ENCODE results near the gene THSD7B. TPM values are rescaled to one million over a fixed set of nuclear protein-coding genes. Genes with fewer than 3 reads are reported as not detected.

The THSD7B gene
- total RNA-seq, 1 donor, result under 0.01 TPM

- Histone ChIP-seq H3K4me2 (ENCODE audit: insufficient read depth, low read length) (no peak overlapping the region), H3K27ac (ENCODE audit: low read depth, low read length) (no peak overlapping the region), H3K9me3 (ENCODE audit: low read depth, low read length) (no peaks in the 10 kb centered on the region), H3K36me3 (ENCODE audit: insufficient read depth, low read length) (no peaks in the 10 kb centered on the region), H3K4me3 (ENCODE audit: insufficient read depth, low read length) (no peak overlapping the region), H3K79me2 (ENCODE audit: insufficient read depth, low read length) (no peaks in the 10 kb centered on the region), H2AFZ (ENCODE audit: low read length) (no peak overlapping the region), H4K20me1 (ENCODE audit: insufficient read depth, low read length) (no peaks in the 10 kb centered on the region), H3K27me3 (ENCODE audit: insufficient read depth, low read length) (no peaks in the 10 kb centered on the region), H3K4me1 (ENCODE audit: insufficient read depth, low read length) (no peaks in the 10 kb centered on the region)
- DNase-seq (ENCODE audit: insufficient read length, low spot score, missing footprints), result no peak
- no peak for TF ChIP-seq CTCF (IDR thresholded peaks at IDR 0.05; ENCODE audit: extremely low read depth, low read depth, low read length)
Observed at GRCh38 chr2:136736236-136736635, 29.1 kb upstream of the THSD7B start.

- Histone ChIP-seq H3K4me2 (ENCODE audit: insufficient read depth, low read length) (no peak overlapping the region), H4K20me1 (ENCODE audit: insufficient read depth, low read length) (no peaks in the 10 kb centered on the region), H3K36me3 (ENCODE audit: insufficient read depth, low read length) (no peaks in the 10 kb centered on the region), H3K9me3 (ENCODE audit: low read depth, low read length) (no peaks in the 10 kb centered on the region), H3K79me2 (ENCODE audit: insufficient read depth, low read length) (no peaks in the 10 kb centered on the region), H3K4me1 (ENCODE audit: insufficient read depth, low read length) (no peaks in the 10 kb centered on the region), H2AFZ (ENCODE audit: low read length) (no peak overlapping the region), H3K4me3 (ENCODE audit: insufficient read depth, low read length) (no peak overlapping the region), H3K27ac (ENCODE audit: low read depth, low read length) (no peak overlapping the region), H3K27me3 (ENCODE audit: insufficient read depth, low read length) (no peaks in the 10 kb centered on the region)
- no peak for DNase-seq (ENCODE audit: insufficient read length, low spot score, missing footprints)
- TF ChIP-seq CTCF (IDR thresholded peaks at IDR 0.05; ENCODE audit: extremely low read depth, low read depth, low read length), result no peak
Observed at GRCh38 chr2:136738044-136738443, 27.3 kb upstream of the THSD7B start.

GRCh38 chr2:136741471-136741870 is 23.9 kb upstream of the THSD7B start:
- TF ChIP-seq CTCF (IDR thresholded peaks at IDR 0.05; ENCODE audit: extremely low read depth, low read depth, low read length), result no peak
- H3K79me2 ChIP-seq (ENCODE audit: insufficient read depth, low read length), result no peaks in the 10 kb centered on the region
- H3K36me3 ChIP-seq (ENCODE audit: insufficient read depth, low read length), result no peaks in the 10 kb centered on the region
- no peak overlapping the region for H3K4me3 ChIP-seq (ENCODE audit: insufficient read depth, low read length)
- H3K27ac ChIP-seq (ENCODE audit: low read depth, low read length), result no peak overlapping the region
- no peaks in the 10 kb centered on the region for H4K20me1 ChIP-seq (ENCODE audit: insufficient read depth, low read length)
- no peak overlapping the region for H3K4me2 ChIP-seq (ENCODE audit: insufficient read depth, low read length)
- no peaks in the 10 kb centered on the region for H3K4me1 ChIP-seq (ENCODE audit: insufficient read depth, low read length)
- no peak overlapping the region for H2AFZ ChIP-seq (ENCODE audit: low read length)
- no peak for DNase-seq (ENCODE audit: insufficient read length, low spot score, missing footprints)
- H3K9me3 ChIP-seq (ENCODE audit: low read depth, low read length), result no peaks in the 10 kb centered on the region
- no peaks in the 10 kb centered on the region for H3K27me3 ChIP-seq (ENCODE audit: insufficient read depth, low read length)

GRCh38 chr2:136750065-136750464 is 15.3 kb upstream of the THSD7B start:
- H3K4me2 ChIP-seq (ENCODE audit: insufficient read depth, low read length), result no peak overlapping the region
- no peak overlapping the region for H2AFZ ChIP-seq (ENCODE audit: low read length)
- no peak for TF ChIP-seq CTCF (IDR thresholded peaks at IDR 0.05; ENCODE audit: extremely low read depth, low read depth, low read length)
- DNase-seq (ENCODE audit: insufficient read length, low spot score, missing footprints), result no peak
- H3K27me3 ChIP-seq (ENCODE audit: insufficient read depth, low read length), result no peaks in the 10 kb centered on the region
- no peaks in the 10 kb centered on the region for H3K79me2 ChIP-seq (ENCODE audit: insufficient read depth, low read length)
- no peaks in the 10 kb centered on the region for H3K4me1 ChIP-seq (ENCODE audit: insufficient read depth, low read length)
- no peaks in the 10 kb centered on the region for H3K9me3 ChIP-seq (ENCODE audit: low read depth, low read length)
- H3K36me3 ChIP-seq (ENCODE audit: insufficient read depth, low read length), result no peaks in the 10 kb centered on the region
- H3K4me3 ChIP-seq (ENCODE audit: insufficient read depth, low read length), result no peak overlapping the region
- H3K27ac ChIP-seq (ENCODE audit: low read depth, low read length), result no peak overlapping the region
- no peaks in the 10 kb centered on the region for H4K20me1 ChIP-seq (ENCODE audit: insufficient read depth, low read length)

All from osteoblast (primary cell).